AG09319 (cell line): Measurements from ENCODE around the gene TRIP13.
A peak's percentile ranks its signal among the peaks of the same experiment; 100 is the strongest.

Source experiments
- DNase-seq: peaks from one replicate; pipeline ENCODE4 v3.0.0-alpha.2; 2010; ENCODE audit warnings: low read depth; ENCODE audit errors: extremely low read depth
- TF ChIP-seq, protein P1 (sequence below): IDR thresholded peaks from 2 replicates; pipeline ENCODE4 v1.5.1; 2011; ENCODE audit warnings: low read depth, mild to moderate bottlenecking, inconsistent platforms, low read length, moderate library complexity

The TRIP13 gene

DNA sequence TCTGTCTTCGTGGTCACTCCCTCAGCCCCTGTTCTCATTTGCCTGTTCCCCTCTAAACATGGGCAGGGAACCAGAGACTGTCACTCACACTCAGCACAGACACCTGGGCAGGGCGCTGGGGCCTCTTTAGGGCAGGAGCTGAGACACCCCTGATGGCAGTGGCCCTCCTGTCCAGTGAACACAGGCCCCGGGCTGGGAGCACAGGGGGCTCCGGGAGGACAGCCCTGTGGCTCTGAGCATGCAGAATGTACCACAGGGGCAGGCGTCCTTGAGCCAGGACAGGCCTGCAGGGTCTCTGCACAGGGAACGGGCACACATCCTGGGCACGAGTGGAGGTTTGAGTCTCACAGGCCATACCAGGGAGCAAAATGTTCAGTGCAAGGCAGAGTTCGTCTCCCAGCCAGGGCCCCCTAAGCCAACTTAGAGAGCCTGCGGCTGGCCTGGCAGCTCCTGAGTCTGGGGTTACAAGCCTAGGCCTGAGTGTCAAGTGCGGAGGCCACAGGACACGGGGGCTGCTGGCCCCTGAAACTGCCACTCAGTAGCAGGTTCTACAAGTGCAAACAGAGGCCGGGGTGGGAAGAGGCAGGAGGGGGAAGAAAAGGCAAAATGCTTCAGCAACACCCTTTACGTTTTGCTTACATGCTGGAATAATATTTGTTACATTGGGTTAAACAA lies 60.0 kb downstream of the TRIP13 start:
- no peak for DNase-seq
- TF ChIP-seq, protein P1, sequence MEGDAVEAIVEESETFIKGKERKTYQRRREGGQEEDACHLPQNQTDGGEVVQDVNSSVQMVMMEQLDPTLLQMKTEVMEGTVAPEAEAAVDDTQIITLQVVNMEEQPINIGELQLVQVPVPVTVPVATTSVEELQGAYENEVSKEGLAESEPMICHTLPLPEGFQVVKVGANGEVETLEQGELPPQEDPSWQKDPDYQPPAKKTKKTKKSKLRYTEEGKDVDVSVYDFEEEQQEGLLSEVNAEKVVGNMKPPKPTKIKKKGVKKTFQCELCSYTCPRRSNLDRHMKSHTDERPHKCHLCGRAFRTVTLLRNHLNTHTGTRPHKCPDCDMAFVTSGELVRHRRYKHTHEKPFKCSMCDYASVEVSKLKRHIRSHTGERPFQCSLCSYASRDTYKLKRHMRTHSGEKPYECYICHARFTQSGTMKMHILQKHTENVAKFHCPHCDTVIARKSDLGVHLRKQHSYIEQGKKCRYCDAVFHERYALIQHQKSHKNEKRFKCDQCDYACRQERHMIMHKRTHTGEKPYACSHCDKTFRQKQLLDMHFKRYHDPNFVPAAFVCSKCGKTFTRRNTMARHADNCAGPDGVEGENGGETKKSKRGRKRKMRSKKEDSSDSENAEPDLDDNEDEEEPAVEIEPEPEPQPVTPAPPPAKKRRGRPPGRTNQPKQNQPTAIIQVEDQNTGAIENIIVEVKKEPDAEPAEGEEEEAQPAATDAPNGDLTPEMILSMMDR = no peak

DNA sequence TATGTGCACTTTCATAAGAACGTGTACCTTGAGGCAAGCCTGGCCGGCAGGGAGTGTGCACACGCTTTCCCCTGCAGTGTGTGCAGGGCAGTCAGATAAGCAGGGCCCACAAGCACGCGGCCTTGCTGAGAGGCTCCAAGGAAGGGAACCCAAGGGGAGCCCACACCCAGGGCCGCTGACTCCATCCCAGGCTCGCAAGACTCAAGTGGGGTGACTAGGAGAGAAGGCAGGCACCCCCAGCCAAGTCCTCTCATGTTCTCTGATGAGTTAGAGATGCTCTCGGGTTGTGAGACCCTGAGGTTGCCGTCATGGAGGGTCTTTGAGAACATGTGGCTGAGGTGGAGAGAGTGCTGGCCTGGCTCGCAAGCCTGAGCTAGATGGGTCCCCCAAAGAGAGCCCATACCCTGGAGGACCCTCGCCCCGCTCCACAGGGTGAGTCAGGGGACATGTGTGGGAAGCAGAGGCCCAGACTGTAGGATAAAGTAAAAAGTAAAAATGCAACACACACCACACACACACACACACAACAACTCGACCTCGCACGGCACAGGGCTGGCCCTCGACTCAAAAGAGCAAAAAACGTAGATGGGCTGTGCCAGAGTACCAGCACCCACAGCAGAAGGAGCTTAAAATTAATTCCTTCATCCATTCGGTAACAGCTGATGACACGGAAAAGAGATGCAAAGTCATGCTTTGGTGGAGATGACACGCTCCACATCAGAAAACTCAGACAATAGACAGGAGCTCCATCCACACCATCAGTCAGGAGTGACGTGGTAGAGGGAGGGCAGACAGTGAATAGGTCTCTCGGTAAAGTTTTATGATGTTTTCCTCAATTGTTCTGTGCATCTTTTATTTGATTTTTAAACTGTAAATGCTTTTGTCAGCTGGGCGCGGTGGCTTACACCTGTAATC lies 61.1 kb downstream of the TRIP13 start:
- TF ChIP-seq, protein P1 = no peak
- DNase-seq = no peak

DNA sequence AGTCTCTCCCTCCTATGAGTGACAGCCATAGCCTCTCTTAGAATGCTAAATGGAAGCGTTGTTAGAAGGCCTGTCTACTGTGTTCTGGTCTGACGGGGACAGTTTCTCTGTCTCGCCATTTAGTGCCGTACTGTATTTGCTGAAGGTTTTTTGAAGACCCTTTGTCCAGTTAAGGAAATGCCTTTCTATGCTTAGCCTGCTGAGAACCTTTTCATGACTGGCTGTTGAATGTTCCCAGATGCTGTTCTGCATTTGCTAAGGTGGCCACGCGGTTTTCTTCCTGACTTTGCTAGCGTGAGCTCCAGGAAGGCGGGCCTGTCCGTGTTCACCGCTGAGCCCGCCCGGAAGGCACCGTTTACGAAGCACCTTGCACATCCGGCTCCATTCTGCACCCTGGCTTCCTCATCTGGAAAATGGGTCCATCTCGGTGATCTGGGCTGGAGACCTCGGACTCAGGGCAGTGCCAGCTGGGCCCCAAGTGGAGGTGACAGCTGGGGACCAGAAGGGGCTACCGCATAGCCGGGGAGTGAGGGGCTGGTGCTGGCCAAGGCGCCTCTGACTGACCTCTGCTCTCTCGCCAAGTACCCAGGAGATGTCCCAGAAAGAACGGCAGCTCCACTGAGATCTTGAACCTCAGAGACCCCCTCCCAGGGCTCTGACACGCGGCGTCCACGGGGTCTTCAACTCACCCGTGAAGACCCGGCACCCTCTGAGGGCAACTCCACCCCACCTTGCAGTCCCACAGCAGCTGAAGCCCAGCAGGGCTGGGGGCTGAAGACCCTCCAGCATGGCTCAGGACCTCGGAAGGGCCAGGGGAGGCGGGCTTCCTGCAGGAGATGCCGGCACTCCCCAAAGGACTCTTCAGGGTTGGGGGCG lies 63.4 kb downstream of the TRIP13 start:
- no peak for DNase-seq
- TF ChIP-seq, protein P1 = no peak

GRCh38 chr5:956941-957747 lies 64.5 kb downstream of the TRIP13 start:
- TF ChIP-seq, protein P1 = peak; percentile 62
- peak; percentile 81 for DNase-seq

GRCh38 chr5:957748-958485 lies 65.2 kb downstream of the TRIP13 start:
- TF ChIP-seq, protein P1 = no peak
- DNase-seq = no peak
